GM18505 (cell line): Measurements from ENCODE around the gene GPR153.

Source experiments
- ATAC-seq: cut with Tn5 transposase; IDR thresholded peaks from one replicate; pipeline ENCODE4 v1.9.1; 2021; ENCODE audit not compliant: unreplicated experiment
- POLR2A ChIP-seq: IDR thresholded peaks from 4 replicates; pipeline ENCODE4 v1.6.1; 2011; ENCODE audit warnings: borderline replicate concordance; ENCODE audit not compliant: insufficient read depth, insufficient read length; ENCODE audit errors: extremely low read depth

Gene GPR153

DNA sequence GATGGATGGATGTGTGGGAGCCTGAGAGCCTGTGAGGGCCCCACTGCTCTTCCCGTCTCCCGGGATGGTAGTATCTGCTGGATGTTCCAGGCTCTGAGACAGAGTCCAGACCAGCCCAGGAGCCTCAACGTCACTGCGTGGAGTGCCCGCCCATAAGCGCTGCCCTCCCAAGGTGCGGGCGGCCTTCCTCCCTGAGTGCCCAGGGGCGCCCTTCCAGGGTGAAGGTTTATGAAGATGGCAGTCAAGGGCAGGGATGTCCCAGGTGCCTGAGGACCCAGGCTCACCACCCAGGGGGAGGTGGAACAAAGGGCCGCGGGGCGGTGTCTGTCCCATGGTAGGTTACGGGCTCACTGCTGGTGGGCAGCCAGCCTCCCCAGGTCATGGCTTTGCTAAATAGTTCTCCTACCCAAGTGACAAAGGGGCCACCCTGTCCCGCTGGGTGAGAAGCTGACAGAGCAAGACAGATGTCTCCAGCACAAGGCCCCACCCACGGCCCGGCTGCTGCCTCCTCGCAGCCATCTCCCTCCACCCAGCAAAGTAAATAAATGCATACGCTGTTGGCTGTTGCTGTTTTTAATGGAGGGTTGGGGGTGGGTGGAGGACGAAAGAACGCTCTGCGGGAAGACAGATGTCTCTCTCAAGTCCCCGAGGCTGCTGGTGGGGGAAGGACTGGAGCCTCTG, 9.0 kb upstream of the GPR153 start:
- TF ChIP-seq POLR2A = no peak
- ATAC-seq = no peak

DNA sequence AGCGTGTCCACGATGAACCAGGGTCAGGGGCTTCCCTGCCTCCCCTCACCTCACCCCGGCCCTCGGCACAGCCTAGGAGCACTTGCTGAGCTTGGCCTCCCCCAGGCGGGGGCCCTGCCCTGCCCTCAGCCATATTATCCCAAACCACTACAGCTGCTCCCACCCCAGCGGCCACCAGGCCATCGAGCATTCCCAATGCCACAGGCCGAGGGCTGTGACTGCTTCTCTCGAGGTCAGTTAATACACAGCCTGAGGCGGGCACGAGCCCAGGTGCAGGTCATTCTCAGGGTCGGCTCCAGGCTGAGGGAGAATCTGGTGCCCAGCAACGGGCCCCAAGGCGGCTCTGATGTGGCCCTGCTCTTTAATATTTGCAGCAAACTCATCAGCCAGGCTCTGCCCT, 8.4 kb upstream of the GPR153 start:
- no peak for ATAC-seq
- TF ChIP-seq POLR2A = no peak

GRCh38 chr1:6268415-6268814, 7.5 kb upstream of the GPR153 start:
- no peak for ATAC-seq
- TF ChIP-seq POLR2A = no peak

GRCh38 chr1:6267686-6268322, 6.9 kb upstream of the GPR153 start:
- no peak for ATAC-seq
- TF ChIP-seq POLR2A = no peak

- no peak for ATAC-seq
- no peak for TF ChIP-seq POLR2A
Measured at GRCh38 chr1:6266641-6267040, 5.7 kb upstream of the GPR153 start.

DNA sequence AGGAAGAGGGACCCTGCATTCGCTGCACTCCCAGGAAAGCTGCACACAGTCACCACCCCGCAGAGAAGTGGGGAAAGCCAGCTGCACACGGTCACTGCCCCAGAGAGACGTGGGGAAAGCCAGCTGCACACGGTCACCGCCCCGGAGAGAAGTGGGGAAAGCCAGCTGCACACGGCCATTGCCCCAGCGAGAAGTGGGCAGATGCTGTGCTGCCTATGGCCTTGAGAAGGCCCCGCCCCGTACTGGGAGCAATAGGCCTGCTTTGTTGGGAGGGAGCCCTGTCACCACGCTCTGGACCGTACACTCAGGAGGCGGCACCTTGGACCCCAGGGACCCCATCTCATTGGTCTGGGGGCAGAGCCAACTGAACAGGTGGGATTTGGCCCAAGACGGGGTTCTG, 4.3 kb upstream of the GPR153 start:
- no peak for ATAC-seq
- TF ChIP-seq POLR2A = no peak

- TF ChIP-seq POLR2A = no peak
- no peak for ATAC-seq
Measured at GRCh38 chr1:6263716-6264115, 2.8 kb upstream of the GPR153 start.

GRCh38 chr1:6262555-6263420, 1.9 kb upstream of the GPR153 start:
- no peak for ATAC-seq
- TF ChIP-seq POLR2A = no peak

DNA sequence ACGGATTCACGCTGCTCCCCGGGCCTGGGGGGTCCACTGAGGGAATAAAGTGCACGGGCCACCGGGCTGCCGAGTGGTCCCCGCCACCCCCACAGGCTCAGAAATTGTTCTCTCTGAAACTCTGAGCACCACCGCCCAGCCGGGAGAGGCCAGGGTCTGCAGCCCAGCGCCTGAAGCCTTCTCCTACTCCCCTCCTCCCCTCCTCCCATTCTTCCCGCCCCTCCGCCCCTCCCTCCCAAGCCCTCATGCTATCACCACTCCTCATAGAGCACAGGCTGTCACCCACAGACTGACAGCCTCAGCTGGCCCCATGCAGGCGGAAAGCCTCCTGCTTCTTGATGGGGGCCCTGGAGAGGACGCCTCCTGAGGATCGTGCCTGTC, 707 bp upstream of the GPR153 start:
- no peak for TF ChIP-seq POLR2A
- ATAC-seq = no peak

DNA sequence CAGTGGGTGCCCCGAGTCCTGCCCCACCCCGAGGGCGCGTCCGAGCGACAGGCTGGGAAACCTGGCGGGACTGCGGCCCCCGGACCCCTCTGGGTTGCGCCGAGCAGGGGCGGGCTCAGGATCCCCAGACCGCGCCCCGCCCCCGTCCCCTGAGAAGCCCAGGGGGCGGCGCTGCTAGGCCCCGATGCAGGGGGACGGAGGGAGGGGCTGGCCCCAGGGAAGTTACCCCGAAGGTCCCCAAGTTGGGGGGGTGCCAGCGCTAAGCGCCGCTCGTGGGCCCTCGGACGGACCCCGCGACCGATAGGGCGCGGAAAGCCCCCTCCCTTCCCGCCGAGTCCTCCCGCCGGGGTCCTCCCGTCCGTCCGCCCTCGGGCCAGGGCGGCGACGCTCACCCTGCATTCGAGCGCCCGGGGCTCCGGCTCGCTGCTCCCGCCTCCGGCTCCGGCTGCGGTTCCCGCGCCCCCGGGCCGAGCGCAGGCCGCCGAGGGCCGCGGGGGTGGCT, 414 bp downstream of the GPR153 start:
- ATAC-seq = peak; percentile 28
- TF ChIP-seq POLR2A = no peak

DNA sequence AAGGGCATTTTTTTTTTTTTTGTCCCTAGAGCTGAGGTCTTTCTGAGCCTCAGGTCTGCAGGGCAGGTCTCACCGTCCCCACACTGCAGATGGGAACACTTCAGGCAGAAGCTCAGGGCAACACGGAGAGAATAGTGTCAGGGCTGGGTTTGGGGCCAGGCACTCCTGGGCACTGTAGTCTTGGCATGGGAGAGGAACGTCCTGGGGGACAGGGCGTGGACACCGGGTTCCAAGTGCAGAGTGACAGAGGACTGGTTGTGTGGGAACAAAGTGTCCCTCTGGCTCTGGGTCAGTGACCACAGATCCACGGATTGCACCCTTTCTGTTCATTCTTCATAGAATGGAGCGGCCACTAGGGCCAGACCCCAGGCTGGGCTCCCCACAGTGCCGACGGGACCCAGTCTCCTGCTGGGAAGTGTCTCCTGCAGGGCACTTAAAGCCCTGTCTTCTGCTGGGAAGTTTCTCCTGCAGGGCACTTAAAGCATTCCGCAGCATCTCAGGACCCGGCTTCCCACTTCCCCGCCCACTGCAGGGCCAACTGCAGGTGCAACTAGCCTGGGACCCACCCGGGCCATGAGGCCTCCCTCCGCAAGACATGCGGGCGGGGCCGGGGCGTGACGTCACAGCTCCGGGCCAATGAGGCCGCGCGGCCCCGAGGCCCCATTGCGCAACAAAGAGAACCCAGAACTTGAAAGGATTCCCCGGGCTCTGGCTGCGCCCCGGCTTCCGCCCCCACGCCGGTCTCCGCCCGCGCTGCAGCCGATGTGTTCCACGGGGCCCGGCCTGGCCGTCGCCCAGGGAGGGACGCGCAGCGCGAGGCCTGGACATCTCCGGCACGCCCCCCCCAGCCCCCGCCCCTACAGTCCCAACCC, 1.2 kb downstream of the GPR153 start:
- no peak for ATAC-seq
- no peak for TF ChIP-seq POLR2A

DNA sequence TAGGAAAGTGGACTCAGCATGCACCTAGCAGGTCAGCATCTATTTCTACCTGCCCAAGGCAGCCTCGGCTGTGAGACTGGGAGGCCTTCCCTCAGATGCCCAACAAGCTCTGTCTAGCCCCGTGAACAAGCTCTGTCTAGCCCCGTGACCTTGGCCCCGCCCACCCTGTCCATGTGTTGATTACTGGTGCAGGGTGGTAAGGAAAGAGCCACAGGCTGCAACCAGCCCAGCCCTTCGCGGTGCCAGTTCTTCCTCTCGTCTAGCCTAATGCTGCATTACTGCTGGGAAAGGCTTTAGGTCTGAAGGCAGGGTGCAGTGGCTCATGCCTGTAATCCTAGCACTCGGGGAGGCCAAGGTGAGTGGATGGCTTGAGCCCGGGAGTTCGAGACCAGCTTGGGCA, 2.2 kb downstream of the GPR153 start:
- no peak for ATAC-seq
- TF ChIP-seq POLR2A = no peak
